ENCODE results near the gene EGFLAM. TPM values are rescaled to one million over a fixed set of nuclear protein-coding genes. Genes with fewer than 3 reads are reported as not detected.

Gene EGFLAM
- total RNA-seq, 4 donors from 2014 or later = 21.8 to 194 (median 46.7) TPM

DNA sequence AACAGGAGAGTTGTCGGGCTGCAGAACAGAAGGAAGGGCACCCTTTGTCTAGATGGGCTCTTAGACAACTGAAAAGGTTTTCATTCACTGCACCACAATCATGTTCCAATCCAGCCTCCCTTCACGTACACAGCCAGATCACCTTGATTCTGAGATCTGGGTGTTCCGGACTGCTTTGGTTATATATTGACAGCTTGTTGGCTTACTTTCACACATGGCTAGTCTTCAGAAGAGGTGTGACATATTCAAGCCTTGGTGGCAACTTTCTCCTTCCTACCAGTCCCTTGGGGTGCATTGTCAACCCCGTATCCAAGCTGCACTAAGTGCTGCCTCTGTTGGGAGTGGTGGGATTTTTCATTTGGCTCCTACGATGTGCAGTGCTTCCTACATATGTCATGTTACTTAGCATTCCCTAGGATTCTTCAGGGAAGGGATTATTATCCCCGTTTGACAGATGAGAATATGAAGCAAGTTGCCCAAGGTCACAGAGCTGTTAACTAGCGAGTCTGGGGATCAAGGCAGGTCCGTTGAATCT lies 197.5 kb downstream of the EGFLAM start:
- TF ChIP-seq, protein P1, sequence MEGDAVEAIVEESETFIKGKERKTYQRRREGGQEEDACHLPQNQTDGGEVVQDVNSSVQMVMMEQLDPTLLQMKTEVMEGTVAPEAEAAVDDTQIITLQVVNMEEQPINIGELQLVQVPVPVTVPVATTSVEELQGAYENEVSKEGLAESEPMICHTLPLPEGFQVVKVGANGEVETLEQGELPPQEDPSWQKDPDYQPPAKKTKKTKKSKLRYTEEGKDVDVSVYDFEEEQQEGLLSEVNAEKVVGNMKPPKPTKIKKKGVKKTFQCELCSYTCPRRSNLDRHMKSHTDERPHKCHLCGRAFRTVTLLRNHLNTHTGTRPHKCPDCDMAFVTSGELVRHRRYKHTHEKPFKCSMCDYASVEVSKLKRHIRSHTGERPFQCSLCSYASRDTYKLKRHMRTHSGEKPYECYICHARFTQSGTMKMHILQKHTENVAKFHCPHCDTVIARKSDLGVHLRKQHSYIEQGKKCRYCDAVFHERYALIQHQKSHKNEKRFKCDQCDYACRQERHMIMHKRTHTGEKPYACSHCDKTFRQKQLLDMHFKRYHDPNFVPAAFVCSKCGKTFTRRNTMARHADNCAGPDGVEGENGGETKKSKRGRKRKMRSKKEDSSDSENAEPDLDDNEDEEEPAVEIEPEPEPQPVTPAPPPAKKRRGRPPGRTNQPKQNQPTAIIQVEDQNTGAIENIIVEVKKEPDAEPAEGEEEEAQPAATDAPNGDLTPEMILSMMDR (IDR thresholded peaks at IDR 0.05; ENCODE audit: low read depth) = no peak

DNA sequence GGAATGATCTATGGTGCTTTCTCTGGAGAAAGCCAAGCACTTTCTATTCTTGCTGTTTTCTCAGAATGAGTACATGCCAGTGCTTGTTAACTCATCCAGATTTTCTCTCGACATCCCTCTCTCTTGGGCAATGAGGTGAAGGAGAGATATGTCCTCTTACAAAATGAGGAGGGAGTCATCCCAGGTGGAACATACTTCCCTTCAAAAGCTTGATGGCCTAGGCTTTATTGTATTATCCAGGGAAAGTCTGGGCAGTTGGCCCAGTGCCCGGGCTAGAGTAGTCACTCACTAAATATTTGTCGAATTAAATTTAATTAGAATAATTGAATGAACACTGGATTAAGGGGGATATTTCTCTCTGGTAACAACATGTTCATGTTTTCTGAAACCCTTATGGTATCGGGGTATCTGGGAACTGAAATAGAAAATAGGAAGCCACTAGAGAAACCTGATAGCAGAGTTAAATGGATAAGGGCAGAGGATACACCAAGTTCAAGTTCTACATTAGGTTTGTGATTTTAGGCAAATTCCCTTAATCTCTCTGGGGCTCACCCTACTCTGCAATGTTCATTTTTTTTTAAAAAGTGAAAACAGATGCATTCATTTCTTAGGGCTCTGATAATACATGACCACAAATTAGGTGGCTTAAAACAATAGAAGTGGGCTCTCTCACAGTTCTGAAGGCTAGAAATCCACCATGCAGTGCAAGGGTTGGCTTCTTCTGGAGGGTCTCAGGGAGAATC lies 198.5 kb downstream of the EGFLAM start:
- TF ChIP-seq, protein P1 (IDR thresholded peaks at IDR 0.05; ENCODE audit: low read depth) = no peak

DNA sequence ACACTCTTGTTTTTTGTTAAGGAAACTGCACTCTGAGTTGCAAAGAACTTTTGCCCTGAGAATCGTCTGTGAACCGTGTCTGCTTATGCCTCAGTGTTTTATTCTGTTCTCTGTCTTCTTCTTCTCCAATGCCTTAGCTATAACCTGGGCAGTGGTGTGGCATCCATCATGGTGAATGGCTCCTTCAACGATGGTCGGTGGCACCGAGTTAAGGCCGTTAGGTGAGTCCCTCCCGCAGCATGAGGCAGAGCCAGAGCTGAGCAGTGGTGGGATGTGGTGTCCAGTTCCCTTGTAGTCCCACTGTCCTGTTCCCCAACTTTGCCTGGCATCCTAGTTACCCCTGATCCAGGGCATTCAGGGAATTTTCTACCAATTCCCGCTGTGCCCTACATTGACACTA lies 199.8 kb downstream of the EGFLAM start:
- TF ChIP-seq, protein P1 (IDR thresholded peaks at IDR 0.05; ENCODE audit: low read depth) = no peak

DNA sequence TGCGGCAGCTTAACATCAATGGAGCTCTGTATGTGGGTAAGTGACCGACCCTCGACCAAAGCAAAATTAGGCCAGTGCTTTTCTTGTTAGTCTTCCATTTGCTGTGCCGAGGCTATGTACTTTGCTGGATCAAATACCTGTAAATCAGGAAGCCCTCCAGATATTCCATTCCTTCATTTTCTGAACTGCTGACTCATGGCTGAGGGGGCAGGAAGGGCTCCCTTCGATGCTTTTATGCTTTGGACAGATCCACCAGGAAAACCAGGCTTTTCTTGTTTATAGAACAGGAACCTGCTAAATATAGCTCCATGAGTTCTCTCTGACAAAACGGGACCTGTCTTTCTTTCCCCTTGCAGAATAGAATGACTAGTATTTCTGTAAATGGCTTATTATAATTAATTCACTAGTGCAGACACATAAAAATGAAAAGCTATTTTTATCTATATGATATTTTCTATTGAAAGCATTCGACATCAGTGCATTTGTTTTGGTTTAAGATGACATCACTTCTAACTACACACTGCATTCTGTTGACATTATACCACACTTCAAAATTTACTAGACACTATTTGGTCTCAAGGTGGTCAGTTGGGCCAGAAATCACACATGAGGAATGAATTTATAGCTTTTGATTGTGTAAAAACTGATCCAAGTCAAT lies 204.7 kb downstream of the EGFLAM start:
- TF ChIP-seq, protein P1 (IDR thresholded peaks at IDR 0.05; ENCODE audit: low read depth) = no peak

DNA sequence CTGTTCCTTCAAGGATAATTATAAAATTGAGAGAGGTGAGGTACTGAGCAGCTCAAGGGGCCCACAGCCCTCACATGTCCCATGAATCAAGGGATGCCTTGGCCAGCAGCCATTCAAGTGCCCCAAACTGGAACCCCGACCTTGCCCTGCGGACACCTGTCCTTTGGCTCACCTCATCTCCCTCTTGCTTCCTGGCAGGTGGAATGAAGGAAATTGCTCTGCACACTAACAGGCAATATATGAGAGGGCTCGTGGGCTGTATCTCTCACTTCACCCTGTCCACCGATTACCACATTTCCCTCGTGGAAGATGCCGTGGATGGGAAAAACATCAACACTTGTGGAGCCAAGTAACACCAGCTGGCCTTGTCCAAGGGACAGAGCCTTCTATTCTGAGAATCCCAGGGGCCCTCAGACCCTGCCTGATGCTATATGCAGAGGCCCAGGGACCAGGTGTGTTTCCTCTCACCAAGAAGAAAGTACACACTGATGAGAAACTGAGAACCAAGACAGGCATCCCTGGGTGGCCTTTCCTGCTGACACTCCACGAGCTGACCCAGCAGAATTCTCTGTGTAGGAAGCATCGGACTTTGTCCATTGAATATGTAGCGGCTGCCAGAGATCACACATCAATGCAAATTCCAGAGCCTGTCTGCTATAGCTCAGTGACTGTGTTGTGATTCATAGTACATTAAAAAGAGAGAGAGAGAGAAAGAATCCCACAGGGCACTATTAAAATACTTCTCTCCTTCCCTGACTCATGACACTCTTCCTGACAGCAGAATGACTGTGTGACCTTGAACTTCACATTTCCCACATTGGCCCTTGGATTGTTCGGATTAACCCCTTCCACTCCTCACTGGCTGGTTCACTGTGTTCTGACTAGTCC lies 205.5 kb downstream of the EGFLAM start:
- TF ChIP-seq, protein P1 (IDR thresholded peaks at IDR 0.05; ENCODE audit: low read depth) = no peak

DNA sequence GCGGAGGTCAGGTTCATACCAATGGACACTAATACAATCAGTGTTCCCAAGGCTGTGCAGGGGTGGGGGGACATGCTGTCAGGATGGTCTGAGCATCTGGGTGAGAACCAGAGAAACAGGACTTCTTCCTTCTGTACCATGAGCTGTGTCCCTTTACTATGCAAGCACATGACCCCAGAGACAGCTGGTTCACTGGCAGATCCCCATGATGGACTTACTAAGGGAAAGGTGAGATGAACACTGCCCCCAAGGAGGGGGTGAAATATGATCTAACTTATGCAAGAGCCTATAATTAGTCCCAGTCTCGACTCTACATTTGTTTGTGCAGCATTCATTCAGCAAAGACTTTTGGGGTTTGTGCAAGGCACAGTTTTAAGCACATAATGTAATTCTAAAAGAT lies 206.7 kb downstream of the EGFLAM start:
- TF ChIP-seq, protein P1 (IDR thresholded peaks at IDR 0.05; ENCODE audit: low read depth) = no peak
